ENCODE data around the gene CHD3. TPM values are rescaled to one million over a fixed set of nuclear protein-coding genes. Genes with fewer than 3 reads are reported as not detected.
"Not testable (repeated sequence)": the region's sequence is repeated elsewhere in the genome, so short reads cannot be mapped to it uniquely, and the experiment has no call there.

The CHD3 gene
- total RNA-seq, 1 donor from 2014 or later = 12.8 TPM

- Mint-ChIP-seq H3K9me3 (no peaks in the 10 kb centered on the region), H3K36me3 (peaks cover 32% of the 10 kb centered on the region), H3K4me1 (no peaks in the 10 kb centered on the region), H3K4me3 (no peak overlapping the region), H3K27me3 (ENCODE audit: insufficient read depth, low read depth) (peaks cover 5% of the 10 kb centered on the region), H3K27ac (no peak overlapping the region)
- no peaks in the 10 kb centered on the region for H3K9me3 ChIP-seq (ENCODE audit: low read depth)
- no peak for TF ChIP-seq EZH2phosphoT487 (IDR thresholded peaks at IDR 0.05)
- no peak for TF ChIP-seq EZH2 (IDR thresholded peaks at IDR 0.05)
- TF ChIP-seq, protein P1, sequence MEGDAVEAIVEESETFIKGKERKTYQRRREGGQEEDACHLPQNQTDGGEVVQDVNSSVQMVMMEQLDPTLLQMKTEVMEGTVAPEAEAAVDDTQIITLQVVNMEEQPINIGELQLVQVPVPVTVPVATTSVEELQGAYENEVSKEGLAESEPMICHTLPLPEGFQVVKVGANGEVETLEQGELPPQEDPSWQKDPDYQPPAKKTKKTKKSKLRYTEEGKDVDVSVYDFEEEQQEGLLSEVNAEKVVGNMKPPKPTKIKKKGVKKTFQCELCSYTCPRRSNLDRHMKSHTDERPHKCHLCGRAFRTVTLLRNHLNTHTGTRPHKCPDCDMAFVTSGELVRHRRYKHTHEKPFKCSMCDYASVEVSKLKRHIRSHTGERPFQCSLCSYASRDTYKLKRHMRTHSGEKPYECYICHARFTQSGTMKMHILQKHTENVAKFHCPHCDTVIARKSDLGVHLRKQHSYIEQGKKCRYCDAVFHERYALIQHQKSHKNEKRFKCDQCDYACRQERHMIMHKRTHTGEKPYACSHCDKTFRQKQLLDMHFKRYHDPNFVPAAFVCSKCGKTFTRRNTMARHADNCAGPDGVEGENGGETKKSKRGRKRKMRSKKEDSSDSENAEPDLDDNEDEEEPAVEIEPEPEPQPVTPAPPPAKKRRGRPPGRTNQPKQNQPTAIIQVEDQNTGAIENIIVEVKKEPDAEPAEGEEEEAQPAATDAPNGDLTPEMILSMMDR (IDR thresholded peaks at IDR 0.05) = no peak
- no peaks in the 10 kb centered on the region for H4K20me1 ChIP-seq (ENCODE audit: low read depth)
- no peak for DNase-seq (ENCODE audit: low spot score)
- H3K4me2 ChIP-seq = no peak overlapping the region
- no peak overlapping the region for H3K4me3 ChIP-seq
- no peak overlapping the region for H2AFZ ChIP-seq (replicated peaks)
- peaks cover 4% of the 10 kb centered on the region for H3K36me3 ChIP-seq
- H3K27me3 ChIP-seq = no peaks in the 10 kb centered on the region
- no peaks in the 10 kb centered on the region for H3K79me2 ChIP-seq (ENCODE audit: low read depth)
- no peak overlapping the region for H3K27ac ChIP-seq
- H3F3A ChIP-seq (ENCODE audit: low read depth) = no peaks in the 10 kb centered on the region
- H3K4me1 ChIP-seq = no peaks in the 10 kb centered on the region
- no peak overlapping the region for H3K9ac ChIP-seq
These were observed 57.9 kb downstream of the CHD3 start for GRCh38 chr17:7946441-7946840.

GRCh38 chr17:7947651-7948050 is 59.1 kb downstream of the CHD3 start:
- Histone ChIP-seq H3K9me3 (ENCODE audit: low read depth) (no peaks in the 10 kb centered on the region), H3K9ac (no peak overlapping the region), H3K4me2 (no peak overlapping the region), H3F3A (ENCODE audit: low read depth) (no peaks in the 10 kb centered on the region), H3K4me3 (no peak overlapping the region), H3K36me3 (peaks cover 4% of the 10 kb centered on the region), H2AFZ (replicated peaks) (no peak overlapping the region), H3K27ac (no peak overlapping the region), H3K79me2 (ENCODE audit: low read depth) (no peaks in the 10 kb centered on the region), H3K27me3 (no peaks in the 10 kb centered on the region), H4K20me1 (ENCODE audit: low read depth) (no peaks in the 10 kb centered on the region), H3K4me1 (no peaks in the 10 kb centered on the region)
- no peaks in the 10 kb centered on the region for H3K4me1 Mint-ChIP-seq
- DNase-seq (ENCODE audit: low spot score) = no peak
- H3K27me3 Mint-ChIP-seq (ENCODE audit: insufficient read depth, low read depth) = peaks cover 5% of the 10 kb centered on the region
- H3K36me3 Mint-ChIP-seq = peaks cover 32% of the 10 kb centered on the region
- no peak overlapping the region for H3K27ac Mint-ChIP-seq
- no peaks in the 10 kb centered on the region for H3K9me3 Mint-ChIP-seq
- no peak for TF ChIP-seq EZH2 (IDR thresholded peaks at IDR 0.05)
- H3K4me3 Mint-ChIP-seq = no peak overlapping the region

DNA sequence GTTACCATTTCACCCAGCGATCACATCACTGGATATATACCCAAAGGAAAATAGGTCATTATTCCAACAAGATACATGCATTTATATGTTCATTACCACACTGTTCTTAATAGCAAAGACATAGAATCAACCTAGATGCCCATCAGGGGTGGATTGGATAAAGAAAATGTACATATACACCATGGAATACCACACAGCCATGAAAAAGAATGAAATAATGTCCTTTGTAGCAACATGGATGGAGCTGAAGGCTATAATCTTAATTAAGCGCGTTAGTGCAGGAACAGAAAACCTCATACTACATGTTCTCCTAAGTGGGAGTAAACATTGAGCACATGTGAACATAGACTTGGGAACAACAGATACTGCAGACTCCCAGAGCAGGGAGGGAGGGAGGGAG is 62.0 kb downstream of the CHD3 start:
- Histone ChIP-seq H3K4me2 (no peak overlapping the region), H3K27me3 (no peaks in the 10 kb centered on the region), H2AFZ (replicated peaks) (no peak overlapping the region), H3K9me3 (ENCODE audit: low read depth) (no peaks in the 10 kb centered on the region), H3K4me1 (no peaks in the 10 kb centered on the region), H3K36me3 (peaks cover 4% of the 10 kb centered on the region), H3F3A (ENCODE audit: low read depth) (no peaks in the 10 kb centered on the region), H3K9ac (no peak overlapping the region), H3K27ac (no peak overlapping the region), H3K79me2 (ENCODE audit: low read depth) (no peaks in the 10 kb centered on the region), H3K4me3 (no peak overlapping the region), H4K20me1 (ENCODE audit: low read depth) (no peaks in the 10 kb centered on the region)
- Mint-ChIP-seq H3K27me3 (ENCODE audit: insufficient read depth, low read depth) (peaks cover 5% of the 10 kb centered on the region), H3K9me3 (no peaks in the 10 kb centered on the region), H3K36me3 (peaks cover 20% of the 10 kb centered on the region), H3K4me3 (no peak overlapping the region), H3K27ac (no peak overlapping the region), H3K4me1 (no peaks in the 10 kb centered on the region)
- DNase-seq (ENCODE audit: low spot score) = no peak
- TF ChIP-seq EZH2phosphoT487 (IDR thresholded peaks at IDR 0.05) = no peak
- TF ChIP-seq EZH2 (IDR thresholded peaks at IDR 0.05) = no peak
- TF ChIP-seq, protein P1 (IDR thresholded peaks at IDR 0.05) = no peak

- no peak for DNase-seq (ENCODE audit: low spot score)
- Histone ChIP-seq H2AFZ (replicated peaks) (no peak overlapping the region), H3K9ac (no peak overlapping the region), H3K4me2 (no peak overlapping the region), H4K20me1 (ENCODE audit: low read depth) (no peaks in the 10 kb centered on the region), H3F3A (ENCODE audit: low read depth) (no peaks in the 10 kb centered on the region), H3K9me3 (ENCODE audit: low read depth) (no peaks in the 10 kb centered on the region), H3K27ac (no peak overlapping the region), H3K36me3 (peaks cover 4% of the 10 kb centered on the region), H3K27me3 (no peaks in the 10 kb centered on the region), H3K4me1 (no peaks in the 10 kb centered on the region), H3K4me3 (no peak overlapping the region), H3K79me2 (ENCODE audit: low read depth) (no peaks in the 10 kb centered on the region)
- Mint-ChIP-seq H3K27me3 (ENCODE audit: insufficient read depth, low read depth) (peaks cover 5% of the 10 kb centered on the region), H3K27ac (no peak overlapping the region), H3K4me1 (no peaks in the 10 kb centered on the region), H3K4me3 (no peak overlapping the region), H3K36me3 (peaks cover 19% of the 10 kb centered on the region), H3K9me3 (no peaks in the 10 kb centered on the region)
- TF ChIP-seq EZH2phosphoT487 (IDR thresholded peaks at IDR 0.05) (no peak), EZH2 (IDR thresholded peaks at IDR 0.05) (no peak)
- TF ChIP-seq, protein P1 (IDR thresholded peaks at IDR 0.05) = no peak
These were observed 62.7 kb downstream of the CHD3 start for GRCh38 chr17:7951143-7951792.

DNA sequence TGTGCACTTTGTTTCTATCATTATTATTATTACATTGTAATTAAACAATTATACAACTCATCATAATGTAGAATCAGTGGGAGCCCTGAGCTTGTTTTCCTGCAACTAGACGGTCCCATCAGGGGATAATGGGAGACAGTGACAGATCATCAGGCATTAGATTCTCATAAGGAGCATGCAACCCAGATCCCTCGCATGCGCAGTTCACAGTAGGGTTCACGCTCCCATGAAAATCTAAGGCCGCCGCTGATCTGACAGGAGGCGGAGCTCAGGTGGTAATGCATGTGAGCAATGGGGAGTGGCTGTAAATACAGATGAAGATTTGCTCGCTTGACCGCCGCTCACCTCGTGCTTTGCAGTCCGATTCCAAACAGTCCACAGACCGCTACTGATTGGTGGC is 64.7 kb downstream of the CHD3 start:
- not testable (repeated sequence) for H3K27me3 ChIP-seq; H3K27ac ChIP-seq; H3F3A ChIP-seq (ENCODE audit: low read depth)

More for the DNA sequence above, 64.7 kb downstream of the CHD3 start:
- not testable (repeated sequence) for H3K4me3 Mint-ChIP-seq; H3K9me3 ChIP-seq (ENCODE audit: low read depth); H2AFZ ChIP-seq (replicated peaks); H3K27me3 Mint-ChIP-seq (ENCODE audit: insufficient read depth, low read depth); H3K4me2 ChIP-seq; H4K20me1 ChIP-seq (ENCODE audit: low read depth); H3K27ac Mint-ChIP-seq; H3K4me3 ChIP-seq; H3K9me3 Mint-ChIP-seq; H3K4me1 Mint-ChIP-seq; H3K36me3 ChIP-seq; H3K9ac ChIP-seq; H3K79me2 ChIP-seq (ENCODE audit: low read depth); DNase-seq (ENCODE audit: low spot score); H3K4me1 ChIP-seq
- peaks cover 10% of the 10 kb centered on the region for H3K36me3 Mint-ChIP-seq
